Measurements from ENCODE around the gene CUL9.

CUL9 gene

DNA sequence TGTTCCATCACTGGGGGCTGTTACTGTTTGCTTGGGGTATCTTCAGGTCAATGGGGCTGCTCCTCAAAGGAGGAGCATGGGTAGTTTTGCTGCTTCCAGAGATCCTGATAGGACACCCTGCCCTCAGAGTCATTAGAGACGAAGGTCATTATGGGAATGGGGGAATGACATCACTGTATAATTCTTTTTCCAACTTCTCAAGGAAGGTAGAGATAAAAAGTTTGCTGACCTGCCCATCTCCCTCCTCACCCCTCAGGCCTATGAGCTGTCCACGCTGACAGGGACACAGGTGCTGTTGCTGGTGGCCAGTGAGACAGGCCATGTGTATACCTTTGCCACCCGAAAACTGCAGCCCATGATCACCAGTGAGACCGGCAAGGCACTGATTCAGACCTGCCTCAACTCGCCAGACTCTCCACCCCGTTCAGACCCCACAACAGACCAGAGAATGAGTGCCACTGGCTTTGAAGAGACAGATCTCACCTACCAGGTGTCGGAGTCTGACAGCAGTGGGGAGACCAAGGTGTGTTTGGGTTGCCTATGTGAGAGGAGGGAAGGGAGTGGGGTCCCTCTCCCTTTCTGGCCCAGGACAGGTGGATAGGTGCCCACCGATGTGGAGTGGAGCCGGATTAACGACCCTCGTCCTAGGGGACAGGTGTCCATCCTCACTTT is 8.3 kb upstream of the CUL9 start:
- no peak for DNase-seq (ENCODE audit: low spot score)

DNA sequence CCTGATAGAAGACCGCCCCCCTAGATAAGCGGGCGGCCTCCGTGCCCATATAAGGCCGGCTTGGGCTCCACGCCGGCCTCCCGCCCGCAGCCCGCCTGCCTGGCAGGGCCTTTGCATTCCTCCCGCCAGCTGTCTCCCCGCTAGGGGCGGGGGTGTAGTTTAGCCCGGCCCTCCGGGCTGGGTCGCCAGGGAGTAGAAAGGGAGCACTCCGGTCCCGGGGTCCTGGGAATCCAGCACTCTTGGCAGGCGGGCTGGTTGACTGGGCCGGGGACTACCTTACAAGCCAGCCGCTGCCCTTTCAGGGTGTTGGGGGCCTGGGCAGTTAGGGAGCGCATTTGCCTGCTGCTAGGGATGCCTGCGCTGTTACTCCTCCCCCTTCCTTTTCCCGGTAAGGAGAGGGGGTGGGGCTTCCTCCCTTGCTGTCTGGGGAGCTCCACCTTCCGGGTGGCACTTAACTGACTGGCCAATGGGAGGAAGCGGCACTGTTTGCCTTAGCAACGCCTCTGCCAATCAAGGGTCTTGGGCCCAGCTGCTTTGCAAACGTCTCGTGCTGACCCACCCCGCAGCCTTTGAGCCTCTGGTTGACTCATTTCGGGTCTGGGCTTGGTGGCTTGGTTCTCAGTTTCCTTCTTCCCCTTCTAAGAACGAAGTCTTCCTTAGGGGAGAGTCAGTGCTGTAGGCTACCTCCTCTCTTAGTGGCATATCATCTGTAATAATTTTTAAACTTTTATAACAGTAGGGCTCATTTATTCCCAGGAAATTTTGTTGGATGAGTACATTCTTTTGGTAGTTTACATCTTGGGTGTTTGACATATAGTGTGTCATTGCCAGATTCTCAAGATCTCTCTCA is 7.5 kb upstream of the CUL9 start:
- DNase-seq (ENCODE audit: low spot score) = peak; percentile 100

DNA sequence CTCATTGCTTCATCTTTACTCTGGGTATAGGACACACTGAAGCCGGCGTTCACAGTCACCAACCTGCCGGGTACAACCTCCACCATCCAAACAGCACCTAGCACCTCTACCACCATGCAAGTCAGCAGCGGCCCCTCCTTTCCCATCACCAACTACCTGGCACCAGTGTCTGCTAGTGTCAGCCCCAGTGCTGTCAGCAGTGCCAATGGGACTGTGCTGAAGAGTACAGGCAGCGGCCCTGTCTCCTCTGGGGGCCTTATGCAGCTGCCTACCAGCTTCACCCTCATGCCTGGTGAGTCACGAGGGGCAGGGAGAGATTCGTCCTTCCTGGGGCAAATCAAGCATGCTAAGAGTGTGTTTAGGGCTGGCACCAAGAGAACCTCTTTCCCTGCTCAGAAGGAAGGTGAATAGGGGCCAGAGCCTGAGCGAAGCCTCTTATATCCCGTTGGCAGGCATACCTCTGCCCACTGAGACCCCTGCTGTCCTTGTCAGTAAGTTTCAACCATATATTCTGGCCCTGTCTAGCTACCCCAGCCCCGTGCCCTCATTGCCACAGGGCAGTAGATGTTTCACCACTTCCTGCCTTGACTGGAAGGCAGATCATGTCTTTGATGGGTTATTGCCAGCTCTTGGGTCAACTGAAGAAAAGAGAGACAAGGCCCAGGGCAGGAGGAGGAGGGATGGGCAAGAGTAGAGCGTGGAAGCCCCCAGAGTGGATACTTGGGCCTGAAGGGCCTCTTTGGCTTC is 6.1 kb upstream of the CUL9 start:
- DNase-seq (ENCODE audit: low spot score) = no peak

DNA sequence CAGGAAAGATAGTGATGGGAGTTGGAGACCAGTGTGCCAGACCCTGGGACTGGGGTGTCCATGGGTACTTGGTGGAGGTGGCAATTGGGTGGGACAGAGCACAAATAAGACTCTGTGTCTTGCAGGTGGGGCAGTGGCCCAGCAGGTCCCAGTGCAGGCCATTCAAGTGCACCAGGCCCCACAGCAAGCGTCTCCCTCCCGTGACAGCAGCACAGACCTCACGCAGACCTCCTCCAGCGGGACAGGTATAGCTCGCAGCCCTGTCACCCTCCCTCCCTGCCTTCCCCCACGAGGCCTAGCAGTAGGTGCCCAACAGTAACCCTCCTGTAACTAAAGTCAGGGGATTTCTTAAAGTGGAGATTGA is 5.6 kb upstream of the CUL9 start:
- no peak for DNase-seq (ENCODE audit: low spot score)

DNA sequence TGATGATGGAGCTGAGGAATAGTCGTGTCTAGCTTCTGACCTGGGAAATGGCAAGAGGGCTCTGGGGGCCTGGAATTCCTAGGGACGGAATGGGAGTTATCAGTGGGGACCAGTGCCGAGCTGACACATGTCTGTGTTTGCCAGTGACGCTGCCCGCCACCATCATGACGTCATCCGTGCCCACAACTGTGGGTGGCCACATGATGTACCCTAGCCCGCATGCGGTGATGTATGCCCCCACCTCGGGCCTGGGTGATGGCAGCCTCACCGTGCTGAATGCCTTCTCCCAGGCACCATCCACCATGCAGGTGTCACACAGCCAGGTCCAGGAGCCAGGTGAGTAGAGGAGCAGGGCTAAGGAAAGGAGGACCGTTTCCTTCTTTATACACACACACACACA is 3.8 kb upstream of the CUL9 start:
- DNase-seq (ENCODE audit: low spot score) = no peak

DNA sequence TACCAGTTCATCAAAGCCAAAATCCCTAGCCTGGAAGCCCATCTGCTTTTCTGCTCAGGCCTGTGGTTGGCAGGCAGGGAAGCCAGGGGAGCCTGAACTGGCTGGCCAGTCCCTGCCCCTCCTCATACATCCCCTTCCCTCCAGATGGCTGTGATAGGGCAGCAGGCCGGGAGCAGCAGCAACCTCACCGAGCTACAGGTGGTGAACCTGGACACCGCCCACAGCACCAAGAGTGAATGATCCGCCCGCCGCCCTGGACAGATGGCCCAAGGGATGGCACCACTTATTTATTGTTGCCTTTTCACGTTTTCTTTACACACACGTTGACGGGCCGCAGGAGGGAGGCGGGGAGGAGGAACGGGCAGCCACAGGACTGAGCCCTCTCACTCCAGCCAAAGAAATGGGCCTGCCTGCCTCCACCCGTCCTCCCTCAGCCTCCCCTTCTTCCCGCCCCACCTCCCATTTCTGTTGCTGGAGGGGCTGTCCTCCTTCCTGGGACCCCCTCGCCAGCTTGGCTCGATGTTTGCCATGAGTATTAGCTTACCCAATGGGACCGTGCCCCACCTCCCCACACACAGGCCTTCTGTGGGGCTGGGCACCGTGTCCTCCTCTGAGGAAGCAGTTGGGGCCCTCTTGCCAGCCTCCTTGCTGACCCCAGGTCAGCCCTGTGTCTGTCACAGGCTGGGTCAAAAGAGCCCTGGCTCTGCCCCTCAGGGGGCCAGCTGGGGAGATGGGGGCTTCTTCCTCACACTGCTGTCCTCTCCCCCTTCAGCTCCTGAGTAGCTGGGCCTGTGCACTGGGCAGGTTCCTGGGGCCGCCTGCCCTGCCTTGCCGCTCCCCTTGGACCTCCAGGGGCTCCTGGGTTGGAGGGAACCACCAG is 2.8 kb upstream of the CUL9 start:
- no peak for DNase-seq (ENCODE audit: low spot score)

DNA sequence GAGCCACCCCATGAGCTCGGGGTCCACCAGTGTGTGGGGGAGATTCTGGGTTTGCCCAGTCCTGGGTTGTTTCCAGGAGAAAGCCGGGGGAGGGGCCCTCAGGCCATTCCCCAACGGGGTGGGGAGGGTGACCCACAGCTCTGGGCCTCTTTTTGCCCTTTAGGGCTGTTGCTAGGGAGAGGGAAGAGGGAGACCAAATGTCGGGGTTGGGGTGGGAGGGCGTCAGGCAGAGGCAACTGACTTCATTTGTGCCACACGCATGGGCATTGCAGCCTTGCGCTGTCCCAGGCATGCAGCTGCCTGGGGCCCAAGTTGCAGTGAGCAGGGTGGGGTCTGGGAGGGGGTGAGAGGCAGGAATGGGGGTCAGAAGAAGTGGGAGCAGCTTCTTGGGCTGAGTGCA is 1.9 kb upstream of the CUL9 start:
- no peak for DNase-seq (ENCODE audit: low spot score)

DNA sequence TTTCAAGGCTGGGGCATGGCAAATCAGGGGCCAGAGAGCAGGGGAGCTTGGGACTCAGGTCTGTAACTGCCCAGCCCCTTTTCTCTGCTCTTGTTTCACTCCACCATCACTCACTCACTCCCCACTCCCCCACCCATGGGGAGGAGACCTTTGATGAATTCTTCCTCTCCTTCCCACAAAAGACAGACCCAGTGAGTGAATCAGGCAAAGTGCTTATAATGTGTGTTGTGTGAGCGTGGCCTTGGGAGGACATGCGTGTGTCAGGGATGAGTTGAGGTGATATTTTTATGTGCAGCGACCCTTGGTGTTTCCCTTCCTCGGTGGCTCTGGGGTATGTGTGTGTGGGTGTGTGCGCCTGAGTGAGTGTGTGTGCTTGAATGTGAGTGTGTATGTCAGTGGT is 1.0 kb upstream of the CUL9 start:
- no peak for DNase-seq (ENCODE audit: low spot score)

DNA sequence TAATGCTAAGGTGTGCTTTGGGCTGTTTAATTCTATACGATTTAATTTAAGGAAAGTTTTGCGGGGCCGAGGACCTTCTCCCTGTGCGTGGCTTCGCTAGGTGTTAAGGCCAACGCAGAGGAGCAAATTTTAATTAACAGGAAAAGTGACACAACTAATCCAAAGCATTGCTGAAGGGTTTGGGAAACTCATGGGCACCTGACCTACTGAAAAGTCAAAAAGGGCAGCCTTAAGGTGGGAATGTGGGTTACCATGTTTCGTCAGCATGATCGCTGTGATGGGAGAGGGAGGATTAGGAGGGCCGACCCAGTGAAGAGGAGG is 415 bp upstream of the CUL9 start:
- no peak for DNase-seq (ENCODE audit: low spot score)

DNA sequence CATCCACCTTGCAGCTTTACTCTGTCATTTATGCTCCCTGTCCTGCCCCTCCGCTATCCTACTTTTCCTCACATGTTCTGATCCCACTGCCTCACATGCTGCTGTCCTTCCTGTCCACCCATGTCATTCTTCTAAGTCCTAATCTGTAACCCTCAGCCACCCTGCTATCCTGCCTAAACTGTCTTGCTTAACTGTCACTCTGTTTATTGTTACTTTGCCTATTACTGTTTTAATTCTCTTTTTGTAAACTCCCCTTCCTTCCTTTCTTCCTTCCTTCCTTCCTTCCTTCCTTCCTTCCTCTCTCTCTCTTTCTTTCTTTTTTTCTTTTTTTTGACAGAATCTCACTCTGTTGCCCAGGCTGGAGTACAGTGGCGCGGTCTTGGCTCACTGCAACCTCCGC is 1.4 kb downstream of the CUL9 start:
- DNase-seq (ENCODE audit: low spot score) = no peak

DNA sequence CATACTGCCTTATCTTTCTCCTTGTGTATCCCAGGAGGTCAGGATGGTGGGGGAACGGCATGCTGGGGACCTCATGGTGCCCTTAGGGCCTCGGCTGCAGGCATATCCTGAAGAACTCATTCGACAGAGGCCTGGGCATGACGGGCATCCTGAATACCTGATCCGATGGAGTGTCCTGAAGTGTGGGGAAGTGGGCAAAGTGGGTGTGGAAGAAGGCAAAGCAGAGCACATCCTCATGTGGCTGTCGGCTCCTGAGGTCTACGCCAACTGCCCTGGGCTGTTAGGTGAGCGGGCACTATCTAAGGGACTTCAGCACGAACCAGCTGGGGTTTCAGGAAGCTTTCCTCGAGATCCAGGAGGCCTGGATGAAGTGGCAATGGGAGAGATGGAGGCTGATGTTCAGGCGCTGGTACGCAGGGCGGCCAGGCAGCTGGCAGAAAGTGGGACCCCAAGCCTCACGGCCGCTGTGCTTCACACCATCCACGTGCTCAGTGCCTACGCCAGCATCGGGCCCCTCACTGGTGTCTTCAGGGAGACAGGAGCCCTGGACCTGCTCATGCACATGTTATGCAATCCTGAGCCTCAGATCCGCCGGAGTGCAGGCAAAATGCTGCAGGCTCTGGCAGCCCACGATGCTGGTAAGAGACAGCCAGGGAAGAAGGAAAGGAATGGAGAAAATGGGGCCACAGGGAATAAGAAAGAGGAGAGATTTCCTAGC is 2.4 kb downstream of the CUL9 start:
- DNase-seq (ENCODE audit: low spot score) = no peak

DNA sequence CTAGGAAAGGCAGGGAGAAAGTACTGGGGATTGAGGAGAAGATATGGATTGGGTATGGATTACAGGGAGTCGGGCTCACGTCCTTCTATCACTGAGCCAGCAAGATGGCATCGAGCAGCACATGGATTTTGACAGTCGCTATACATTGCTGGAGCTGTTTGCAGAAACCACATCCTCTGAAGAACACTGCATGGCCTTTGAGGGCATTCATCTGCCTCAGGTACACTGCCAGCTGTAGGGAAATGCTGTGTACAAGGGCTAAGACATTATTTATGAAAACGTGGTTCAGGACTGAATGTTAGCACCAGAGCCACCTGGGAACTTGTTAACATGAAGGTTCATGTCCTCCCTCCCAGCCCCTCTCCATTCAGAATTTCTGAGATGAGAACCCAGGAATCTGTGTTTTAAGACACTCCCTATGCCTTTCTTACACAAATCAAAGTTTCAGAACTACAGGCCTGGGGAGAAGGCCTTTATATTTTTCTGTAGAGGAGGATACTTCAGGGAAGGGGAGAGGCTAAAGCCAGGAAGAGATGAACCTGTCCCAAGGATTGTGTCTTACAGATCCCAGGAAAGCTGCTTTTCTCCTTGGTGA is 3.5 kb downstream of the CUL9 start:
- DNase-seq (ENCODE audit: low spot score) = no peak

DNA sequence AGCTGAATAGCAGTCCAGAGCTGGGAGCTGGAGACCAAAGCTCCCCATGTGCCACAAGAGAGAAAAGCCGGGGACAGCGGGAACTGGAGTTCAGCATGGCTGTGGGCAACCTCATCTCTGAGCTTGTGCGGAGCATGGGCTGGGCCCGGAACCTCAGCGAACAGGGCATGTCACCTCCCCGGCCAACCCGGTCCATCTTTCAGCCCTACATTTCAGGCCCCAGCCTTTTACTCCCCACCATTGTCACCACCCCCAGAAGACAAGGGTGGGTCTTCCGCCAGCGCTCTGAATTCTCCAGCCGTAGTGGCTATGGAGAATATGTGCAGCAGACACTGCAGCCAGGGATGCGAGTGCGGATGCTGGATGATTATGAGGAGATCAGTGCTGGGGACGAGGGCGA is 4.0 kb downstream of the CUL9 start:
- no peak for DNase-seq (ENCODE audit: low spot score)

DNA sequence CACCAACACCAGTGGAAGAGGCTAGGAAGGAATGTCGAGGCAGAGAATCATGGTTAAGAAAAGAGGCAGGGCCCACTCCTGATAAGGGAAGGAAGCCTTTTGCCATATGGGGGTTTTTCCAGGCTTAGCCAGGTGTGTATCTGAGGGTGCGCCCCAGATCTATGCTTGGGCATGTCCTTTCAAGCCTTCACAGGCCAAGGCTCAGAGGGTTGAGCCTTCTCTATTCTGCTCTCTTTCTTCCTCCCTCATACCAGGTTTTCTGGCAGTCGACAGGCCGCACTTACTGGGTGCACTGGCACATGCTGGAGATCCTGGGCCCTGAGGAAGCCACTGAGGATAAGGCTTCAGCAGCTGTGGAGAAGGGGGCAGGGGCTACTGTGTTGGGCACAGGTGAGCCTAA is 4.7 kb downstream of the CUL9 start:
- no peak for DNase-seq (ENCODE audit: low spot score)

DNA sequence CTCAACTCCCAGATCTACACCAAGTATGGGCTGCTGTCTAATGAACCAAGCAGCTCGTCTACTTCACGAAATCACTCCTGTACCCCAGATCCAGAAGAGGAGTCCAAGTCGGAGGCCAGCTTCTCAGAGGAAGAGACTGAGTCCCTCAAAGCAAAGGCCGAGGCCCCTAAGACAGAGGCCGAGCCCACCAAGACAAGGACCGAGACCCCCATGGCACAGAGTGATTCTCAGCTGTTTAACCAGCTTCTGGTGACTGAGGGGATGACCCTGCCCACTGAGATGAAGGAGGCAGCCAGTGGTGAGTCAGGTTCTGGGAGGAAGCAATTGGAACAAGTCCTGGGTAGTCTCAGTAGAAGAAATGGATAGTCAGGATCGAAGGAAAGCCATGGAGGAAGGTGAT is 5.8 kb downstream of the CUL9 start:
- no peak for DNase-seq (ENCODE audit: low spot score)

DNA sequence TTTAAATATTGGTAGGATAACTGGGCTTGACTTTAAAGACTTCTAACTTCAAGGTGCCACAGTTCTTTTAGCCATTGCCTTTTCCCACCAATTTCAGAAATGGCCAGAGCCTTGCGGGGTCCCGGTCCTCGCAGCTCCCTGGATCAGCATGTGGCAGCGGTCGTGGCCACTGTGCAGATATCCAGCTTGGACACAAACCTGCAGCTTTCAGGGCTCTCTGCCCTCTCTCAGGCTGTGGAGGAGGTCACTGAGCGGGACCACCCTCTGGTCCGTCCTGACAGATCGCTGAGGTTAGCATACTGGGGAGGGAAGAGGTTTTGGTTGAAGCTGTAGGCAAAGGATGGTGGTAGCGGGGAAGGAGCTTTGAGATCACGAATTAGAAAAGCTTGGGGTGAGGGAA is 6.4 kb downstream of the CUL9 start:
- no peak for DNase-seq (ENCODE audit: low spot score)

DNA sequence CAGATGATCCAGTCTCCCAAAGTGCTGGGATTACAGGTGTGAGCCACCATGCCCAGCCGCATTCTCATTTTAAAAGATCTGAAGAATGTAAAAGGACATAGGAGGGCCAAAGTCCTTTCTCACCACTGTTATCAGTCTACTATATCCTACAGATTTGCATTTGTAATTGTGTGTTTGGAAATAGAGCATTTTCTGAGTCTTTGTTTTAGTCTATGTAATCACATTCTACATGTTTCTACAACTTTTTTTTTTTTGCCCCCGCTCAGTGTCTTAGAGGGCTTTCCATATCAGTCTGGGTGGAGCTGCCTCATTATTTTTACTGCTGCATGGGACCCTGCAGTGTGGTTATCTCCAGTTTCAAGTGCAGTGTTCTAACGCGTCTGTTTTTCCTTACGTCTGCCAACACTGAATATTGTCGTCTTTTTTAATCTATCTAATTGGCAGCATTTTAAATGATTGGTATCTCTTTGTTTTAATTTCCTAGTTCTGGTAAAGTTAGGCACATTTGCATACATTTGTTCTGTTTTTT is 7.8 kb downstream of the CUL9 start:
- DNase-seq (ENCODE audit: low spot score) = no peak

DNA sequence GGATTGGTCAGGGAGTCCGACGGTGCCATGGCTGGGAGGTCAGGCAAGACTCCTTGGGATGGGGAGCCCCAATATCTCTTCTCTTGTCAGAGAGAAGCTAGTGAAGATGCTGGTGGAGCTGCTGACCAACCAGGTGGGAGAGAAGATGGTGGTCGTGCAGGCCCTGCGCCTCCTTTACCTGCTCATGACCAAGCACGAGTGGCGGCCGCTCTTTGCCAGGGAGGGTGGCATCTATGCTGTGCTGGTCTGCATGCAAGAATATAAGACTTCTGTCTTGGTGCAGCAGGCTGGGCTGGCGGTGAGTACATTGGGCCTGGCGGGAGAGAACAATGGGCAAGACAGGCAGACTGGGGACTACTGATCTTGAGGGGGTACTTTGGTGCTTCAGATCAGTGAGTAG is 10.9 kb downstream of the CUL9 start:
- DNase-seq (ENCODE audit: low spot score) = no peak

DNA sequence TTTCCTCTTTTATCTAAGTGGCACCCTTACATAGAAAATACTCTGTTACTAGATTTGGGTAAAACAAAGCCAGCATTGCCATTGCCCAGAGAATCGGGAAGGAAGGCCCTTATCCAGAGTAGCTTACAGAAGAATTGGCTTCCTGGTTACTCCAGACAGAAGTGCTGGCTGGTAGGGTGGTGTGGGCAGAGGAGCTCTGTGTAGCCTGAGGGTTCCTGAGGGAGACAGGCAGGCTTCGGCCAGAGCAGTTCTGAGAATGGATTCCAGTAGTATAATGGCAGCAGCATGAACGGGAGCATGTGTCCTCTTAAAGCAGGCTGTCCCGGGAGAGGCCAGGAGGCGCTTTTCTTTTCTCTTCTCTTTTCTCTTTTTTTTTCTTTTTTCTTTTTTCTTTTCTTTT is 11.9 kb downstream of the CUL9 start:
- no peak for DNase-seq (ENCODE audit: low spot score)

DNA sequence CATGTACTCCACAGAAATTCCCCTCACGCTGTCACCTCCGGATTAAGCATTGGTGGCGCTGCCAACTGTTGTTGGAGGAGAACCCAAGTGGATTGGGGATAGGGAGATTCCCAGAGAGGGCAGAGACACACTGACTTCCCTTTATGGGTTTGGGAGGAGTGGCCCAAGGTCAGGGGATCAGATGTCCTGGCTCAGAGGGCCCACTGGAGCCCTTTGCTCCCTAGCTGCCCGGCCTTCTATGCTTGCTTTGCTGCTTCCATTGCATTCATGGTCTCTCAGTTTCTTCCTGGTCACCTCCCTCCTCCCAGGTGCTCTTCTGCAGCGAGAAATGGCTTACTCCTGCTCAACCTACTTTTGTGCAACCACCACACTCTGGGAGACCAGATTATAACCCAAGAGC is 14.3 kb downstream of the CUL9 start:
- DNase-seq (ENCODE audit: low spot score) = no peak

DNA sequence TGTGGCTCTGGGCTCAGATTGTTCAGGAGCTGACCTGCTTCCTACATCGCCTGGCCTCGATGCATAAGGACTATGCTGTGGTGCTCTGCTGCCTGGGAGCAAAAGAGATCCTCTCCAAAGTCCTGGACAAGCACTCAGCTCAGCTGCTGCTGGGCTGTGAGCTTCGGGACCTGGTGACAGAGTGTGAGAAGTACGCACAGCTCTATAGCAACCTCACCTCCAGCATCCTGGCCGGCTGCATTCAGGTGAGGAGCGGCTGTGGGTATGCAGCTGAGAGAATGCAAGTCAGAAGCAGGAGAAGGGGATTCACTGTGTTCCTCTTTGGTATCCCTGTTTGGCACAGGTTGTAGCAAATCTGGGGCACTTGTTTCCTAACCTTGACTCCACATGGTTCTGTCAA is 17.9 kb downstream of the CUL9 start:
- DNase-seq (ENCODE audit: low spot score) = no peak
